ENCODE data around the gene CPNE4. TPM values are rescaled to one million over a fixed set of nuclear protein-coding genes. Genes with fewer than 3 reads are reported as not detected.
"Not testable (repeated sequence)": the region's sequence is repeated elsewhere in the genome, so short reads cannot be mapped to it uniquely, and the experiment has no call there.

The CPNE4 gene
- 0.24 and 1.8 TPM in 2 replicates for total RNA-seq
- polyA plus RNA-seq (2012) = 0.15 TPM

DNA sequence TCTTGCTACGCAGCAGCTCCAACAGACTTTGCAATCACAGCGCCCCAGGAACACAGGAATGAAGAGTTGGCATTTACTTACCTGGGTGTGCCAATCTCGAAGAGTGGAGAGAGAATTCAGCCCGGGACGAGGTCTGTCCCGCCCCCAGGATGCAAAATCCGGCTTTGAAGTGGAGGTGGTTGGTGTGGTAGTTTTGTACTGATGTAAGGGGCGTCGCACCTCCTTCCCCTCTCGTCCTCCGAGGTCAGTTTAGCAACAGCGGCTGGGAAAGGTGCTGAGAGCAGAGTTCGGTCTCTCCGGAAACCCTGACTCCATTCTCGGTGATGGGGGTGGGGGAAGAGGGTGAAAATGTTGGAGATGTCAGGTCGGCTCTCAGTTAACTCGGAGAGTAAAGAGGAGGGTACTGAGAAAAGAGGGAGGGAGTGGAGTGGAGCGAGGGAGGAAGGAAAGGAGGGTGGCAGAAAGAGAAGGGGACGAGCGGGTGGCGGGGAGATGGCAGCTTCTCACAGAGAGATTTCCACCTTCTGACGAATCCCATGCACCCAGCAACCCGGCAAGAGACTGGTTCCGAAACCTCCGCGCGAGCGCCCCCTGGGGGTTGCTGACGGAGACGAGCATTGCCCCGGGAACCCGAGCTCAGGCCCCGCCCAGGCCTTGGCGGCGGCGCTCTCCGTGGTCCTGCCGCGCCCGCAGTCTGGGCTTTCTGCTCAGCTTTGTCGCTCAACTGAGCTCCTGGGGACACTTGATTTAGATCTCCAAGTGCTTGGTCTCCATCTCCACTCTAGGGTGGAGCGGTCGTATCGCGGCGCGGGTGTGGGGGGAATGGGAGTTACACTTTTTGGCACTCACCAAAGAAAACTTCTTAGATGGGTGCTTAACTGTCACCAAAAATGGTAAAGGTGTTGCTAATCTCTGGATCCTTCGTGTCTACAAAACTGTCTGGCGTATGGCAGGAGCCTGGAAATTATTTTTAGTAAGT is at the start of gene CPNE4:
Gene CPNE4 (minus strand): TSS at position 529 of the 979 bp plus-strand sequence.
- DNase-seq (ENCODE audit: low read depth) = peak; percentile 88

DNA sequence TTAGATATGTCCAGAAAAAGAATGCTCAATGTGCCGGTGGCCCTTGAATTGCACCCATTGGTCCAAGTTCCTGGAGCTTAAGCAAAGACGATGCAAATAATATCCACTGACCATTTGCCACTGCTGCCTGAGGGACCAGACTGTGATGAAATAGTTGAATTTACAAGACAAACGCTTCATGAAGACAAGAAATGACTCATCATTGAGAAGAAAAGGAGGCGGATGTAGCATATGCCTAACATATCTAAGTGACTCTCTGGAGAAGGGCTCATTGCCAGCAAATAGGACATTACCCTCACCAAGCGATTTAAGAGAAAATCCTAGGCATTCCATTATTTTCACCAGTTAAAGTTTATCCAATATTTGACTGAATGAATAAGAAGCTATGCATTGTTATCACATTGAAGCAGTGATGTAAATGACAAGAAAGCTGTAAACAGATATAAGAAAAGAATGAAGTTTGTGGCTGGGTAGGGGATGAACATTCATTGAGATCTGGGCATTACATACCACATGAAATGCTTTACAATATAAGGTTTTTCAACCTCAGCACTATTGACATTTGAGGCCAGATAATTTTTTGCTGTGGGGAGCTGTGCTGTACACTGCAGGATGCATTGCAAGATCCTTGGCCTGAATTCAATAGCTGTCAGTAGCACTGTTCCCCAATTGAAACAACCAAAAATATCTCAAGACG is 48.9 kb upstream of the CPNE4 start:
- no peak for DNase-seq (ENCODE audit: low read depth)

DNA sequence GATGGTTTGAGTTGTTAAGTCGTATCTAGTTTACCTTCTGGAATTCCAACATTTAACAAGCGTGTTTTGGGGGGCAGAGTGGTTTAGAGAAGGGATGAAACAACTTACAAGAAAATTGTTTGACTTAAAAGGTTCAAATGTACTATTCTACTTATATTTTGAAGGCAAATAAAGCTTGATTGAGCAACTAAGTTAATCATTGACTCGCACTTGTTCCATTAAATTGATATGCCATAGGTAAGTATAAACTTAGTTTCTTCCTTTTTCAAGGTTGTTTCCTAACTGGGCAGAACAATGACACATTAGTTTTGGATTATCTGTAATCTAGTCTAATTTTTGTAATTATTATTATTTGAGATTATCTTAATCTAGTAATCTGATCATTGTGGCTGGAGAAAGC is 48.3 kb upstream of the CPNE4 start:
- DNase-seq (ENCODE audit: low read depth) = no peak

GRCh38 chr3:132079147-132079546 is 44.3 kb upstream of the CPNE4 start:
- no peak for DNase-seq (ENCODE audit: low read depth)

DNA sequence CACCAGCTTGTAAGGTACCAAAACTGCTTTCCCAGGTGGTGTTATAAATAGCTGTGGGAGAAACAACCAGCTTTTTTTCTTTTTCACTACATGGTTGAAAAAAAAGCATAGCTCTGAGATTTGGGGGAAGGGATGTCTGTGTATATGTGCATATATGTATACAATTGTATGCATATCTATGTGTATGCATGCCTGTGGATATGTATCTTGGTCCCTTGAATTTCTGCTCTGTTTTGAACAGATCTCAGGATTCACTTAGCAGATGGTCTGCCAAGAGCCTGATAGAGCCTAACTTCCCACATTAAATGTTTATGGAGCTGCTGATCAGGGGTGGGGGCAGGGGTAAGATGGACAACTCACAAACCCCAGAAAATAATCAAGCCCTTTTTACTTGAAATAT is 39.0 kb upstream of the CPNE4 start:
- DNase-seq (ENCODE audit: low read depth) = no peak

GRCh38 chr3:132071043-132071442 is 36.2 kb upstream of the CPNE4 start:
- DNase-seq (ENCODE audit: low read depth) = no peak

DNA sequence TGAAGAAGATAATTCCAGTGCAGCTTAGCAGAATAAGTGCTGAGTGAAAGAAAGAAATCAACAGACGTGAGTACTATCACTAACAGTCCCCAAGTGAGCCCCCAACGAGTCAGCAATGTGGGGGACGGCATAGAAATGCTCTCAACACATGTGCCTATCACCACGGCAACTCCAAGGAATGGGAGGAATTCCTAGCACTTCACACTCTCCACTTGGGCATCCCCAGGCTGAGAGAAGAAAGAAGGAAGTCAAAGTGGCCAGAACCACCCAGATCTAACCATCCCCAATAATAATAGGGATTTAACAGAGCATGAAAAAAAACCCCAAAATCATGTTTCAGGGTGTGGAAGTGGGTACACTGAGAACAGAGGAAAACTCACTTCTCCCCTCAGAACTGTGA is 29.3 kb upstream of the CPNE4 start:
- no peak for DNase-seq (ENCODE audit: low read depth)

DNA sequence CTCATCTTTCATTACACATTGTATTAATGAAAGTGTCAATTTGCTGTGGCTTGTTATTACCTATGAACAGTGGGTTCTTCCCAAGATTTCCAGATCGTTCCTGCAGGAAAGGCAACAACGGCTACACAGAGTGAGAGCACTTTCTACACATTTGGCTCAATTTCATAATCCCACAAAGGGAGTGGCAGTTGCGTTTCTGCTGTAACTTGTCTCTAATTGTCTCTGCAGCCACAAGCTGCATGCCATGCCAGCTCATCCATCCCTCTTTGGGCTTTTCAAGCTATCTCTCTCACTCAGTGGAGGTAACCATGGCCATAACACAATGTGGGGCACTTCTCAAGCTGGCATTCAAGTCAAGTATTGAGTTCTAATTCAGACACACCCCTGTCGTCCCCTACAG is 27.7 kb upstream of the CPNE4 start:
- no peak for DNase-seq (ENCODE audit: low read depth)

- DNase-seq (ENCODE audit: low read depth) = no peak
Observed at GRCh38 chr3:132055872-132056271, 21.1 kb upstream of the CPNE4 start.

DNA sequence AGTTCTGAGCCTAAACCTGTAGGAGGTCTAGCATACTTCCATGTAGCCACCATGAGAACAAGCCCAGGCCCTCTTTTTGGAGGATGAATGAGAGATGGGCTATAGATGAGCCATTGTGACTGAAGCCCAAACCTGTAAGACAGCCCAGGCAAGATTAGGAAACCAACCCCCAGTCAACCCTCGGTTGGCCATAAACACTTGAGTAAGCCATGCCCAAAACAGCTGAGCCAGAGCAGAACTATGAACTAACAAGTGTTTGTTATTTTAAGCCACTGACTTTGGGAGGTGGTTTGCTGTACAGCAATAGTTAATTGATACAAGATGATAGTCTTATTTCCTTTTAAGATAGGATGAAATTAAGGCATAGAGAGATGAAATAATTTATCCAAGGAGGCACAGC is 12.4 kb upstream of the CPNE4 start:
- DNase-seq (ENCODE audit: low read depth) = peak; percentile 78

- DNase-seq (ENCODE audit: low read depth) = not testable (repeated sequence)
Observed at GRCh38 chr3:132044874-132045273, 10.1 kb upstream of the CPNE4 start.

- DNase-seq (ENCODE audit: low read depth) = no peak
Observed at GRCh38 chr3:132042681-132043080, 7.9 kb upstream of the CPNE4 start.

- peak; percentile 38 for DNase-seq (ENCODE audit: low read depth)
Observed at GRCh38 chr3:132038198-132038825, 3.5 kb upstream of the CPNE4 start.

DNA sequence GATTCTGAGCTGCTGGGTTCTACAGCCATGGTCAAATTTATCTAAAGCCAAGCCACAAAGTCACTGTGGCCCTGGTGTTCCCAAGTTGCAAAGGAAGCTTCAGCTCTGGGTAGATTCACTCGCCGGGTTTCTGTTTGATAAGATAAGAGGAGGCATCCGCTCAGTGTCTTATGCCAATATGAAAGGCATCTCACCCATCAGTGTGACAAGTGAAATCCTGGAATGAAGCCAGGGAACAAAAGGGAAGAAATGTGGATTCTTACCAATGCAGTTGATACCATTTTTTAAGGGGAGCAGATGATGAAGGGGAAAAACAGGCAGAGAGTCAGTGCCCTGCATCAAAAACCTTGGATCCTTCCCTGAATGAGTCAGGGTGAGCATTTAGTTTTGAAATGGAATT is 2.8 kb upstream of the CPNE4 start:
- DNase-seq (ENCODE audit: low read depth) = no peak

GRCh38 chr3:132037056-132037455 is 2.2 kb upstream of the CPNE4 start:
- DNase-seq (ENCODE audit: low read depth) = no peak

GRCh38 chr3:132034097-132034485 is 723 bp downstream of the CPNE4 start:
- DNase-seq (ENCODE audit: low read depth) = no peak

- no peak for DNase-seq (ENCODE audit: low read depth)
Observed at GRCh38 chr3:132033471-132033870, 1.3 kb downstream of the CPNE4 start.

DNA sequence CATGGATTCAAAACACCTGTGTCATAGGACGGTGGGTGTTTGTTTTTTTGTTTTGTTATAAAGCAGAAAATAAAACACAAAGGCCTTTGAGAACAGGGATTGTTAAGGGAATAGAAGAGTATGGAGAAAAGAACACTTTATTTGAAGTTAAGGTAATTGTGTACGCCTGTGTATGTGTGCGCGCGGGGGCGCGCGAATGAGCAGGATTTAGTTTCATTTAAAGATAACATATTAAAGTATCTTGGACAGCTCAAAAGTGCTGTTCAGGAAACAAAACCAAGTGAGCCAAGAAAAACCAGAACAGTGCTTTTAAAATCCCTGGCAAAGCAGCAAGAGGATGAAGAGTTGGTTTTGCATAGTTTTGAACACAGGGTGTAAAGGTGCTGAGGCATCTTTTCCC is 1.9 kb downstream of the CPNE4 start:
- no peak for DNase-seq (ENCODE audit: low read depth)

- DNase-seq (ENCODE audit: low read depth) = peak; percentile 85
Observed at GRCh38 chr3:132029182-132029902, 5.5 kb downstream of the CPNE4 start.

GRCh38 chr3:132022914-132023313 is 11.9 kb downstream of the CPNE4 start:
- no peak for DNase-seq (ENCODE audit: low read depth)

- no peak for DNase-seq (ENCODE audit: low read depth)
Observed at GRCh38 chr3:132020058-132020457, 14.8 kb downstream of the CPNE4 start.

Measured in myocyte (in vitro differentiated cells).